ENCODE measurements around the gene ZNF687.
A peak's percentile ranks its signal among the peaks of the same experiment; 100 is the strongest.

Gene ZNF687

GRCh38 chr1:151290709-151291303, 8.7 kb downstream of the ZNF687 start:
- H3K4me2 ChIP-seq (ENCODE audit: low read length), result no peak overlapping the region
- no peaks in the 10 kb centered on the region for H3K9me3 ChIP-seq (ENCODE audit: control insufficient read depth, insufficient read depth, low read length)
- no peak overlapping the region for H3K4me3 ChIP-seq (ENCODE audit: low read length)
- H3K36me3 ChIP-seq (ENCODE audit: control insufficient read depth, low read length), result peaks cover 84% of the 10 kb centered on the region
- H3K9me2 ChIP-seq (replicated peaks; ENCODE audit: control insufficient read depth, low read length), result no peaks in the 10 kb centered on the region
- H3K4me1 ChIP-seq (ENCODE audit: control insufficient read depth, low read length), result no peaks in the 10 kb centered on the region
- H3K27me3 ChIP-seq (ENCODE audit: control insufficient read depth, low read length), result no peaks in the 10 kb centered on the region
- H3K27ac ChIP-seq (ENCODE audit: low read depth, low read length), result no peak overlapping the region
- peaks cover 20% of the 10 kb centered on the region for H3K79me2 ChIP-seq (ENCODE audit: control insufficient read depth, low read length)
- no peaks in the 10 kb centered on the region for H4K20me1 ChIP-seq (ENCODE audit: control insufficient read depth, insufficient read depth, low read depth, low read length)
- no peaks in the 10 kb centered on the region for H3F3A ChIP-seq (ENCODE audit: control insufficient read depth, insufficient read depth)
- TF ChIP-seq CTCF (IDR thresholded peaks at IDR 0.05; ENCODE audit: low read depth, low read length, poor library complexity, severe bottlenecking) (no peak), EZH2phosphoT487 (IDR thresholded peaks at IDR 0.05; ENCODE audit: borderline replicate concordance, low read length) (no peak)

DNA sequence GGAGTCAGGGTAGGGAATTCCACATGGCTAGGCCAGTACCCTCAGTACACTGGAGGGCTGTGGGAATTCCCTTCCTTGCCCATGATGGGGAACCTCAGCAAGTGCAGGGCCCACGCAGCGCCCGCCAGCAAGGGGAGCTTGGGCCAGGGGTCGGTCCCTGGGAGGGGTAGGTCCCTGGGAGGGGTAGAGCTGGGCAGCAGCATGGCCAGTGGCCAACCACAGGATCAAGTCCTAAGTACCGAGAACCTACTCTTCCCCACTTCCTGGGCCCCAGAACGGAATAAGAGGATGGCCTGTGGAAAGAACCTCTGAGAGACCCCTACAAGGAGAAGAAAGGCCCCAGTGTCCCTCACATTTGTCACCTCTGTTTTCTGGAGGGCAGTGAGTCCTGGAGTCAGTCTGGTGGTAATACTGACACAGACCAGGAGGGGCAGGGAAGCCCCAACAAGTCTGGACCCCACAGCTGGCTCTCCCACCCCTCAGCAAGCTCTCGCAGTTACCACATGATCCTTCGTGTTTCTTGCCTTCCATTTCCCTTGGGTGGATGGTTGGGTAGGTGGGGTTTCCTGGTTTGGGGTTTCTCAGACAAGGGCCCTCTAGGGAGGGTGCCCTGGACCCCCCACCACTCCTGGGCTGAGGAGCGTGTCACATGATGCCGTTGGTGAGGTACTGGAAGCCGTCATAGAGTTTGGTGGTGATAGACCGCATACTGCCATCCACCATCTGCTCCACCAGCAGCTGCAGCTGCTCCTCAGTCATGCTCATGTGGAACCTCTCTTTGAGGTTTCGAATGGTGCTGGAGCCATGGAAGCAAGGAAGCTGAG, 10.3 kb downstream of the ZNF687 start:
- H3K9me3 ChIP-seq (ENCODE audit: control insufficient read depth, insufficient read depth, low read length), result no peaks in the 10 kb centered on the region
- no peak for TF ChIP-seq EZH2phosphoT487 (IDR thresholded peaks at IDR 0.05; ENCODE audit: borderline replicate concordance, low read length)
- TF ChIP-seq CTCF (IDR thresholded peaks at IDR 0.05; ENCODE audit: low read depth, low read length, poor library complexity, severe bottlenecking), result peak; percentile 22
- H3K27ac ChIP-seq (ENCODE audit: low read depth, low read length), result no peak overlapping the region
- H3K9me2 ChIP-seq (replicated peaks; ENCODE audit: control insufficient read depth, low read length), result no peaks in the 10 kb centered on the region
- no peaks in the 10 kb centered on the region for H3K4me1 ChIP-seq (ENCODE audit: control insufficient read depth, low read length)
- no peaks in the 10 kb centered on the region for H3F3A ChIP-seq (ENCODE audit: control insufficient read depth, insufficient read depth)
- H4K20me1 ChIP-seq (ENCODE audit: control insufficient read depth, insufficient read depth, low read depth, low read length), result no peaks in the 10 kb centered on the region
- H3K79me2 ChIP-seq (ENCODE audit: control insufficient read depth, low read length), result peaks cover 9% of the 10 kb centered on the region
- H3K4me2 ChIP-seq (ENCODE audit: low read length), result no peak overlapping the region
- H3K27me3 ChIP-seq (ENCODE audit: control insufficient read depth, low read length), result no peaks in the 10 kb centered on the region
- H3K4me3 ChIP-seq (ENCODE audit: low read length), result no peak overlapping the region
- H3K36me3 ChIP-seq (ENCODE audit: control insufficient read depth, low read length), result peaks cover 75% of the 10 kb centered on the region

GRCh38 chr1:151293093-151293492, 11.0 kb downstream of the ZNF687 start:
- Histone ChIP-seq H3K4me2 (ENCODE audit: low read length) (no peak overlapping the region), H3K9me2 (replicated peaks; ENCODE audit: control insufficient read depth, low read length) (no peaks in the 10 kb centered on the region), H3K4me3 (ENCODE audit: low read length) (no peak overlapping the region), H4K20me1 (ENCODE audit: control insufficient read depth, insufficient read depth, low read depth, low read length) (no peaks in the 10 kb centered on the region), H3K9me3 (ENCODE audit: control insufficient read depth, insufficient read depth, low read length) (no peaks in the 10 kb centered on the region), H3F3A (ENCODE audit: control insufficient read depth, insufficient read depth) (no peaks in the 10 kb centered on the region), H3K27me3 (ENCODE audit: control insufficient read depth, low read length) (no peaks in the 10 kb centered on the region), H3K36me3 (ENCODE audit: control insufficient read depth, low read length) (peaks cover 74% of the 10 kb centered on the region), H3K79me2 (ENCODE audit: control insufficient read depth, low read length) (peaks cover 3% of the 10 kb centered on the region), H3K27ac (ENCODE audit: low read depth, low read length) (no peak overlapping the region), H3K4me1 (ENCODE audit: control insufficient read depth, low read length) (no peaks in the 10 kb centered on the region)
- TF ChIP-seq CTCF (IDR thresholded peaks at IDR 0.05; ENCODE audit: low read depth, low read length, poor library complexity, severe bottlenecking) (no peak), EZH2phosphoT487 (IDR thresholded peaks at IDR 0.05; ENCODE audit: borderline replicate concordance, low read length) (no peak)

Data from DOHH2 (cell line).